NCI-H1694 treated with DMSO at 0.1 percent for 48 hours (cell line): Measurements from ENCODE around the gene CNNM2.

Experiments used
- DNase-seq: peaks from one replicate; lab custom pipeline; 2025; lab: John Stamatoyannopoulos, UW

The CNNM2 gene

GRCh38 chr10:102917962-102918816 is at the start of gene CNNM2:
Gene CNNM2, plus strand, starts transcription at chr10:102918294. Its CDS starts 187 bp downstream, at chr10:102918481.
- peak; percentile 98 for DNase-seq

DNA sequence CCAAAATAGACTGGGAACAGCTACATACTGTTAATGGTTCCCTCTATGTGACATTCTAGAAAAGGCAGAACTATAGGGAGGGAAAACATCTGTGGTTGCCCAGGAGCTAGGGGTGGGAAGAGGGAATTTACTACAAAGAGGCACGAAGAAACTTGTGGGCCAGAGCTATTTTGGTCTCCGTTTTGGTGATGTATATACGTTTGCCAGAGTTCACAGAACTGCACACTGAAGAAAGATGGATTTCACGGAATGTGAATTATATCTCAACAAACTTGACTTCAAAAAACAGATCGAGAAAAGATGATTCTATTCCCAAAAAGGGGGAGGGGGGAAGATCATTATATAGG is 49.2 kb upstream of the CNNM2 start:
- peak; percentile 22 for DNase-seq

DNA sequence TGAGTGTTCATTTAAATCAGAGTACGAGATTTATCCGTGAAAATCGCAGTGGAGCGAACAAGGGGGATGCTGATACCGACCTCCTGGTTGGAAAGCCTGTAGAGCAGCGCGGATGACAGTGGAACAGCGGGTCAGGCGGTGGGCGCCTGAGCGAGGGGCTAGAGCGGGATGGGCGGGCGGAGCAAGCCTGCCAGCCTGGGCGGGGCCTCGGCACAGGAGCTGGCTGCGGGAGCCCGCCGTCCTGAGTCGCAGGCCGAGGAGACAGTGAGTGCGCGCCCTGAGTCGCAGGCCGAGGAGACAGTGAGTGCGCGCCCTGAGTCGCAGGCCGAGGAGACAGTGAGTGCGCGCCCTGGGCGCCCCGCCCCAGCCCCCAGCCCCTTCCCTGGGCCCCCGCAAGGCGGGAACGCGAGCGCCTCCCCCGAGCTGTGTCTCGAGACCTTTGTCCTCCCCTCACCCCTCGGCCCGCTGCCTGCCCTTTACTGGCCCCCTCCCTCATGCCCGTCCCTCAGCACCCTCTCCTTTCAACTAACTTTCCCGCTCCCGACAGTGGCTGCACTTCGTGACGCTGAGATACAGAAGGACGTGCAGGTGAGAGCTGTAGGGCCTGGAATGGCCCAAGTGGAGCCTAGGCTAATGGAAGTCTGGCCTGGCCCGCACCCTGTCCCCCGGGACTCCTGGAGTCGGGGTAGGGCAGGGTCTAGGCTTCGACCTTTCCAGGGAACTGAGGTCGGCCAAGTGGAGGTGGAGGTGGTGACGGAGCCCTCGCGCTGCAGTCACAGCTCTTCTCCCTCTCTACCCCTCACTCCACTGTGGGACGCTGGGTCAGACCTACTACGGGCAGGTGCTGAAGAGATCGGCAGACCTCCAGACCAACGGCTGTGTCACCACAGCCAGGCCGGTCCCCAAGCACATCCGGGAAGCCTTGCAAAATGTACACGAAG is 48.6 kb upstream of the CNNM2 start, which contains the start of gene AS3MT:
AS3MT (plus strand) TSS at position 213 of the 941 bp plus-strand sequence; CDS start at position 336, 123 bp downstream.
- peak; percentile 42 for DNase-seq

DNA sequence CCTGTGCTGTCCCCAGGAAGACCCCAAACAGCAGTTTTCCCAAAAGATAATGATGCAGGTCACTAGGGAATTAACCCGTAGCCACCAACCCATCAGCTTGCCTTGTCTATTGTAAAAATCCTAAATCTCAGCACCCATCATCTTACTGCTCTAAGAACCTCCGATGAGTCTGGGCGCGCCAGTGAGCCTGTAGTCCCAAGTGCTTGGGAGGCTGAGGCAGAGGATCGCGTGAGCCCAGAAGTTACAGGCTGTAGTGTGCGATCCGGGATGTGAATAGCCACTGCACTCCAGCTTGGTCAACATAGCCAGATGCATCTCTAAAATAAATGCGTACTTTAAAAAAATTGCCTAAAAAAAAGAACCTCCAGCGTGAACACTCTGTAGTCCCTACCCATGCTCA is 47.9 kb upstream of the CNNM2 start:
- DNase-seq = no peak

GRCh38 chr10:102872163-102872562 is 45.9 kb upstream of the CNNM2 start:
- DNase-seq = no peak

GRCh38 chr10:102876747-102877153 is 41.3 kb upstream of the CNNM2 start:
- DNase-seq = no peak

GRCh38 chr10:102878629-102879028 is 39.5 kb upstream of the CNNM2 start:
- DNase-seq = no peak

DNA sequence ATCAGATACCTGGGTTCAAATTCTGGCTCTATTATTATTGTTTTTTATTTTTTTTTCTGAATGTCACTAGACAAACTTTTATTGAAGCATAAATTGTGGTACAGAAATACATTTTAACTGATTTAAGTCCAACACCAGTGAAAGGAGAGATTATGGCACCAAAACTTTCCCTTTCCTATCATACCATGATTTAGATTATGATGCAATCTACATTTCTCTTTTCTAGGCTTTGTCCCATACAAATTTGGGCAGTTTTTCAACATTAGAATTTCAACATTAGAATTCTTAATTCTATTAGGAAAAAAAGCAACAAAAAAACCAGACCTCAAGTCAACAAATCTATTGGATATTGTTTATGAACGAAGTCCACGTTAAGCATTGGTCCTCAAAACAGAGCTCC is 37.8 kb upstream of the CNNM2 start:
- no peak for DNase-seq

- DNase-seq = no peak
These were observed 30.0 kb upstream of the CNNM2 start for GRCh38 chr10:102888048-102888447.

DNA sequence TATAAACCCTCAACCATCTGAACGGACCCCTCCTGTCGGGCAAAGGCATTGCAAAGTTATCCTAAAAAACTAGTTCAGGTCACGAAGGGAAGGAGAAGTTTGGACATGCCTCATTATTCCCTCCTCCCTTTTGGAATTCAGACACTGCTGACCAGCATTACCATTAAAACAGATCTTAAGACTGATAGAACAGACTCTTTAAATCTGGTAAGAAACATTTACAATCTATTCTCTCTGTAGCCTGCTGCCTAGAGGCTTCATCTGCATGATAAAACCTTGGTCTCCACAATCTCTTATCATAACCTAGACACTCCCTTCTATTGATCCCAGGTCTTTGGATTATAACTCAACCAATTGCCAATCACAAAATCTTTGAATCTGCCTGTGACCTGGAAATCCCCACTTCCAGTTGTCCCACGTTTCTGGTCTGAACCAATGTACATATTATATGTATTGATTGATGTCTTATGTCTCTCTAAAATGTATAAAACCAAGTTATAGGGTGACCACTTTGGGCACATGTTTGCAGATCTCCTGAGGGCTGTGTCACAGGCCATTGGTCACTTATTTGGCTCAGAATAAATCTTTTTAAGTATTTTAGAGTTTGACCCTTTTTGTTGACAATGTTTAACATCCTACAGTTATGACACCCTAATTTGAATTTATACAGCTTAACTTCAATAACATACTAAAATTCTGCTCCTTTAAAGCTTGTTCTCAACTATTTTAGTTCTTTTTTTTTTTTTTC is 23.5 kb upstream of the CNNM2 start:
- DNase-seq = no peak

DNA sequence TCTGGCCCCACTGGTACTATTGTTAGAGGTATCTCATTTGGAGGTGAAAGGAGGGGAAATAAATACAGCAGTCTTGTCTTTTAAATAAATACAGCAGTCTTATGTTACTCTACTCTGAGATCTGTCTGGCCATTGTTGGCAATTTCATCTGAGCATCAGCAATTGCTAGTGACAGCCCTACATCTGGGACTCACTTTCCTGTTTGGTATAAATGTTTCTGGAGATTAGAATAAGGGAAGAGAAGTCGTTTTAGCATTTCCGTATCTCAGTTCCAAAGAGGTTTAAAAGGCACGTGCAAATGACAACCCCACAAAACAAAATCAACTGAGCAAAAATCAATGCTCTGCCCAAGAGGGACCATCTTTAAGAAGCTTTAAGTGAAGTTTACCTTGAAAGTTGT is 18.1 kb upstream of the CNNM2 start:
- DNase-seq = no peak

GRCh38 chr10:102904346-102904745 is 13.7 kb upstream of the CNNM2 start:
- no peak for DNase-seq

DNA sequence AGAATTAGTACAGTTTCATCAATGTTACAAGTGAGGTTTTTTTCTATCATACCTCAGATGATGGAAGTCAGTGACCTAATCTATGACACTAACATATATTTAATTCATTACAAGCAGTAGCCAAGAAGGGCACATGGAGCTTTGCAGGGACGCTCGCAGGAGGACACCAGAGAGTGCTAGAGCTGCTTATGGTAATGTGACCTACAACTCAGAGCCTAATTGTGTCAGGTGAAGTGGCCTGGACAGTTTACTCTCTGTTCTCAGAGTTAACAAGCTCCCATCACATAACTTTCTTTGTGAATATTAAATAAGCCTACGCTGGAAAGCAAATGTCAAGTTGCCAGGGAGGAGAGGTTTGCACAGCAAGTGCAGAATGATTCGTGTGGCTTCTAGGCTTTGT is 11.6 kb upstream of the CNNM2 start:
- DNase-seq = no peak

DNA sequence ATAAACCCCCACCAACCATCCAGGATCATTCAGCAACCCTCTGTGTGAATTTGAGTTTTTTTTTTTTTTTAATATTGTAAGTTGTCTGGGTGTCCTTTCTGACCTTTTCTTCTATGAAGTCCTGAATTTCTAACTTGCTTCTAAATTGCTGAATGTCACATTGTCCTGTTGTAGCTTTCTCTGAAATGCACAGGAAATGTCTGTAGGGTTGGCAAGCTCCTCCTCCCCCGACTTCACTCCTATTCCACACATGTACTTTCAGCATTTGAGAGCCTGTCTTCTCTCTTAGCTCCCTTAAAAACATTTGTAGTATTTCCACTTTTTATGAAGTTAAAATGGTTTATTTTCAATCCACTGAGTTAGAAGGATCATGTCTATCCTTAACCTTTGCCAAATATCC is 3.3 kb upstream of the CNNM2 start:
- no peak for DNase-seq

GRCh38 chr10:102916173-102916572 is 1.9 kb upstream of the CNNM2 start:
- DNase-seq = no peak

GRCh38 chr10:102917314-102917961 is 656 bp upstream of the CNNM2 start:
- DNase-seq = peak; percentile 59

DNA sequence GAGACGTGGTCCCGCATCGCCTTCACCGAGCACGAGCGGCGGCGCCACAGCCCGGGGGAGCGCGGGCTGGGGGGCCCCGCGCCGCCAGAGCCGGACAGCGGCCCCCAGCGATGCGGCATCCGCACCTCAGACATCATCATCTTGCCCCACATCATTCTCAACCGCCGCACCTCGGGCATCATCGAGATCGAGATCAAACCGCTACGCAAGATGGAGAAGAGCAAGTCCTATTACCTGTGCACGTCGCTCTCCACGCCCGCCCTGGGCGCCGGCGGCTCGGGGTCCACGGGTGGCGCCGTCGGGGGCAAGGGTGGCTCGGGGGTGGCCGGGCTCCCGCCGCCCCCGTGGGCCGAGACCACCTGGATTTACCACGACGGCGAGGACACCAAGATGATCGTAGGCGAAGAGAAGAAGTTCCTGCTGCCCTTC is 737 bp downstream of the CNNM2 start:
- DNase-seq = no peak

GRCh38 chr10:102919246-102919959 is 1.3 kb downstream of the CNNM2 start:
- no peak for DNase-seq

- no peak for DNase-seq
These were observed 2.1 kb downstream of the CNNM2 start for GRCh38 chr10:102919992-102920739.

- no peak for DNase-seq
These were observed 5.5 kb downstream of the CNNM2 start for GRCh38 chr10:102923601-102924000.
